Transverse colon (tissue), 4 donors: ENCODE data around the gene SMG6. TPM values are rescaled to one million over a fixed set of nuclear protein-coding genes. Genes with fewer than 3 reads are reported as not detected.

Experiments used
- DNase-seq: peaks from one replicate; pipeline ENCODE4 v3.0.0-alpha.2; 2019
- H3K27ac ChIP-seq, 4 donors: fragments of 200-600 bp; sonication (generic); 2 replicates each; pipeline ENCODE4 v1.5.1; 2016 to 2018; ENCODE audit warnings: inconsistent platforms in 4 of 4
- H3K27me3 ChIP-seq: fragments of 200-600 bp; sonication (generic); 2 replicates; pipeline ENCODE4 v1.5.1; 2017; ENCODE audit warnings: inconsistent platforms
- H3K36me3 ChIP-seq, 4 donors: fragments of 200-600 bp; sonication (generic); 2 replicates each; pipeline ENCODE4 v1.5.1; 2017 to 2019; ENCODE audit warnings: inconsistent platforms in 4 of 4
- H3K4me1 ChIP-seq, 4 donors: fragments of 200-600 bp; sonication (generic); 2 replicates each; pipeline ENCODE4 v1.5.1; 2017 to 2020; ENCODE audit warnings: inconsistent platforms in 4 of 4
- H3K4me3 ChIP-seq, 4 donors: fragments of 200-600 bp; sonication (generic); 1 replicate in 1 of 4; 2 replicates in 3 of 4; pipeline versions ENCODE4 v1.5.1 to v1.6.1; 2017 to 2019; ENCODE audit warnings: inconsistent platforms in 4 of 4
- H3K9me3 ChIP-seq, 2 donors: fragments of 200-600 bp; sonication (generic); 2 replicates each; pipeline ENCODE4 v1.5.1; 2017 to 2019; ENCODE audit warnings: inconsistent platforms in 2 of 2
- EP300 ChIP-seq: sonication (generic); formaldehyde crosslinking; IDR thresholded peaks from one replicate; pipeline ENCODE4 v1.6.1; 2017; ENCODE audit warnings: antibody characterized with exemption, low read depth
- POLR2A ChIP-seq: fragments of 450-650 bp; IDR thresholded peaks from one replicate; pipeline ENCODE4 v1.6.1; 2016; ENCODE audit warnings: antibody characterized with exemption, mild to moderate bottlenecking, moderate library complexity
- POLR2AphosphoS5 ChIP-seq, 3 donors: sonication (generic); formaldehyde crosslinking; IDR thresholded peaks; one replicate each; pipeline ENCODE4 v1.6.1; 2016; ENCODE audit warnings: antibody characterized with exemption in 3 of 3
- WGBS, 2 donors: methylation state at CpG; one replicate each; pipeline ENCODE4 v1.1.5; 2018; ENCODE audit warnings: low coverage in 1 of 2; 5-methylcytosine and 5-hydroxymethylcytosine counted together
- in situ Hi-C, 4 donors: fragments of 200-750 bp; cut with MboI; loops; one replicate each; pipeline versions ENCODE4 v1.15.0 to v1.15.1; 2017; ENCODE audit warnings: low sequenced_read_pairs in 3 of 4, low pct_ligation_motif_present in 1 of 4, low pct_unique_long_range_greater_than_20kb in 1 of 4
- intact Hi-C: fragments of 100-400 bp; cut with DNase I; formaldehyde crosslinking; loops from one replicate; pipeline ENCODE4 v1.15.1; 2023; ENCODE audit warnings: low total_unique reads
- total RNA-seq, 4 donors: library from RNA; depleted of rRNA; stranded (reverse); fragments of >200 nt; gene quantifications; one replicate each; pipeline ENCODE4 v1.1.0, GENCODE V29; 2016
- TF ChIP-seq, protein P1 (sequence below), 5 experiments: fragments of 200-600 bp in 3 of 5; fragments of 450-650 bp in 2 of 5; sonication (generic) in 3 of 5; IDR thresholded peaks; 1 replicate in 2 of 5; 2 replicates in 3 of 5; pipeline ENCODE4 v1.5.1; 2016 to 2017; ENCODE audit warnings: antibody characterized with exemption in 5 of 5, inconsistent platforms in 3 of 5, mild to moderate bottlenecking in 2 of 5, moderate library complexity in 1 of 5

Gene SMG6
- total RNA-seq, 4 donors from 2014 or later: 28.6 to 112 (median 39.1) TPM

DNA sequence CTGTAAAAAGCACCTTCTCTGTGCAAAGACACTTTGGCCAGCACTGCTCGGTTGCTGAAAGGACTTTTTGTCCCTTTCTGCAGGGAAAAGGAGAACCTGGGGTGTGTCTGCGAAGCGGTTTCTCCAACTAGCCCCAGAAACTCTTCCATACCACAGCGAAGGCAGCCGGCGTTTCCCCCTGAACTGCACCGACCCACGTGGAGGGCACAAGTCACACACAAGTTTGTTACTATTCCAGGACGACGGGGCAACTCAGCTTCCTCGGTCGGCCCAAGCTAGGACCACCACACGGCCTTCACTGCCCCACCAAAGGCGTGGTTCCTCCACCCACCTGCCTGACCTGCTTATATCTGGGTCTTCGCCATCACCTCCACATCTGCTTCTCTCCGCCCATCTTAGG lies 280.3 kb downstream of the SMG6 start:
- Histone ChIP-seq H3K9me3 (no peaks in the 10 kb centered on the region), H3K36me3 (no peaks in the 10 kb centered on the region), H3K27ac (no peak overlapping the region), H3K4me3 (peak overlapping the region in 1 of 4 donors; percentile 60), H3K4me1 (peaks cover 18 to 28% (median 25%) of the 10 kb centered on the region in 4 donors), H3K27me3 (peaks cover 89% of the 10 kb centered on the region)
- intact Hi-C loops (no loop called here), in situ Hi-C loops (loop anchor here in 1 of 4 donors (10.0 kb wide), 1 partner anchor 118 kb away; no protein-coding TSS in a partner anchor)
- 63% methylated on average over 16 of the region's 16 CpGs; no CpG with 5 or more reads in 1 of the 2 donors for WGBS, 2 donors
- DNase-seq: no peak
- TF ChIP-seq EP300 (no peak), POLR2AphosphoS5 (IDR thresholded peaks at IDR 0.05) (no peak), POLR2A (no peak)
- TF ChIP-seq, protein P1, sequence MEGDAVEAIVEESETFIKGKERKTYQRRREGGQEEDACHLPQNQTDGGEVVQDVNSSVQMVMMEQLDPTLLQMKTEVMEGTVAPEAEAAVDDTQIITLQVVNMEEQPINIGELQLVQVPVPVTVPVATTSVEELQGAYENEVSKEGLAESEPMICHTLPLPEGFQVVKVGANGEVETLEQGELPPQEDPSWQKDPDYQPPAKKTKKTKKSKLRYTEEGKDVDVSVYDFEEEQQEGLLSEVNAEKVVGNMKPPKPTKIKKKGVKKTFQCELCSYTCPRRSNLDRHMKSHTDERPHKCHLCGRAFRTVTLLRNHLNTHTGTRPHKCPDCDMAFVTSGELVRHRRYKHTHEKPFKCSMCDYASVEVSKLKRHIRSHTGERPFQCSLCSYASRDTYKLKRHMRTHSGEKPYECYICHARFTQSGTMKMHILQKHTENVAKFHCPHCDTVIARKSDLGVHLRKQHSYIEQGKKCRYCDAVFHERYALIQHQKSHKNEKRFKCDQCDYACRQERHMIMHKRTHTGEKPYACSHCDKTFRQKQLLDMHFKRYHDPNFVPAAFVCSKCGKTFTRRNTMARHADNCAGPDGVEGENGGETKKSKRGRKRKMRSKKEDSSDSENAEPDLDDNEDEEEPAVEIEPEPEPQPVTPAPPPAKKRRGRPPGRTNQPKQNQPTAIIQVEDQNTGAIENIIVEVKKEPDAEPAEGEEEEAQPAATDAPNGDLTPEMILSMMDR (IDR thresholded peaks at IDR 0.05): no peak

DNA sequence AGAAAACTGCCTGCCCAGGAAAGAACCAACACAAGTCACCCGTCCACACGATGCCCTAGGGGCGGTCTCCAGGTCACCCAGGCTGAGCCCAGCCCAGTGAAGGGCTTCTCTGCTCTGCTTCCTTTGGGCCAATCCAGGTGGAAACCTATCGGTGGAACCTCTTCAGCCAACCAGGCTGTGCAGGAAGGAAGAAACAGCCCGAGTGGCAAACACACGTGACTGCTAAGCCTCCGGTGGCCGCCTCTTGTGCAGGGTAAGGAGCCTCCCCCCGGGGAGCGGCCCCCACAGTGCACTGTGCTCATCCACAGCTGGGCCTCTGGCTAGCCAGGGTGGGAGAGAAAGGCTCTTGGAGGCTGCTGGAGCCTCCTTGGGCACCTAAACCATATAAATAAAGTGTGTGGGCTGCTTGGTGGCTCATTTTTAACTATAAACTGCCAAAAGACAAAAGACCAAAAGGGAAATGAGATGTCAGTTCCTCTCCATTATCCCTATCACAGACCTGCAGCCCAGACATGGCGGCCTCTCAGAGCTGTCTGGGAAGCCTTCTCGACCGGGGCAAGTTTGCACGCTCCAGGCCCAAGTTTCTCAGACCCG lies 280.8 kb downstream of the SMG6 start:
- no peak overlapping the region for H3K27ac ChIP-seq

DNA sequence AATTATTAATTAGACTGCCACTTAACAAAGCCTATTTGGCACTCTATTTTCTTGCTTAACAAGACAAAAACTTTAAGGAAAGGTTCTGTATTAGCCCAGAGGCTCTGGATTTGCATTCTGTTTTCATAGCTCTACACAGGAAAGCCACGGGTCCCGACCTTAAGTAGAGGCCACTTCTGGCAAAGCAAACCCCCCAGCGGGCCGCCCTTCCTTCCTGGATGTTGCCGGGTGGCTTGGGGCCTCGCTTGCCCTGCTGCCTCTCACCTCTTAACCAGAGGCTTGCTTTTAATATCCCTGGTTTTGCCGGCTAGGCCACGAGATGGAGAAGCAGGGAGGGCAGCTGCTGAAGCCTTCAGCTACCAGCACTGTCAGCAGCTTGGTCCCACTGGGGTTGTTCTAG lies 282.9 kb downstream of the SMG6 start:
- intact Hi-C loops (no loop called here), in situ Hi-C loops (loop anchor here in 1 of 4 donors (10.0 kb wide), 1 partner anchor 116 kb away; no protein-coding TSS in a partner anchor)
- TF ChIP-seq POLR2AphosphoS5 (IDR thresholded peaks at IDR 0.05) (no peak), POLR2A (no peak)
- Histone ChIP-seq H3K27me3 (peaks cover 69% of the 10 kb centered on the region), H3K9me3 (no peaks in the 10 kb centered on the region), H3K27ac (no peak overlapping the region), H3K4me1 (peaks cover 13 to 24% (median 21%) of the 10 kb centered on the region in 4 donors), H3K36me3 (no peaks in the 10 kb centered on the region), H3K4me3 (no peak overlapping the region)
- WGBS, 2 donors: 60% methylated on average over 8 of the region's 8 CpGs; no CpG with 5 or more reads in 1 of the 2 donors
- no peak for DNase-seq

More for the DNA sequence above, 280.8 kb downstream of the SMG6 start:
- no peaks in the 10 kb centered on the region for H3K9me3 ChIP-seq
- 82% methylated on average over 11 of the region's 15 CpGs; no CpG with 5 or more reads in 1 of the 2 donors for WGBS, 2 donors
- no peaks in the 10 kb centered on the region for H3K36me3 ChIP-seq
- no peak for DNase-seq
- TF ChIP-seq EP300: no peak
- no peak for TF ChIP-seq POLR2A
- TF ChIP-seq POLR2AphosphoS5 (IDR thresholded peaks at IDR 0.05): no peak
- TF ChIP-seq, protein P1 (IDR thresholded peaks at IDR 0.05): no peak
- peaks cover 89% of the 10 kb centered on the region for H3K27me3 ChIP-seq
- in situ Hi-C loops (loop anchor here in 1 of 4 donors (10.0 kb wide), 1 partner anchor 118 kb away; no protein-coding TSS in a partner anchor), intact Hi-C loops (no loop called here)
- H3K4me3 ChIP-seq: no peak overlapping the region
- H3K4me1 ChIP-seq: peaks cover 18 to 28% (median 25%) of the 10 kb centered on the region in 4 donors

DNA sequence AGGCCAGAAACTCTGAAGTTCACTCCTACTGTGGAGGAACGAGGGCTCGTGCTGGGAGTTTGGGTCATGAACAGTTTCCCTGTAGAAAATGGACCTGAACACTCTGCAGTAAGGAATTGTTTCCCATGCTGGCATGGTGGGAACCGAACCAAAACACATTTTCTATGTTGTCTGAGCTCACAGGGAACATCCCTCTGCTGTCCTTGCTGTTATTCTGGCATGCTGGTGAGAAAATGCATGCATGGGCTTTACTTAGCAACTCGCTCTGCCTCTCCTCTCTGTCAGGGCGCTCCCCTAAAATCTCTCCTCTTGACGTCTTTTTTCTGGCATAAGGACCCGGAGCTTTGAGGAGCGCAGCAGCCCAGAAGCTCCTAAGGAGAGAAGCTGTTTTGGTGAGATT lies 283.9 kb downstream of the SMG6 start:
- Histone ChIP-seq H3K4me1 (peaks cover 9 to 14% (median 11%) of the 10 kb centered on the region in 4 donors), H3K27ac (no peak overlapping the region), H3K4me3 (no peak overlapping the region), H3K9me3 (no peaks in the 10 kb centered on the region), H3K27me3 (peaks cover 59% of the 10 kb centered on the region), H3K36me3 (no peaks in the 10 kb centered on the region)
- intact Hi-C loops: no loop called here
- 85% methylated on average over 8 of the region's 8 CpGs; no CpG with 5 or more reads in 1 of the 2 donors for WGBS, 2 donors
- no peak for DNase-seq
- TF ChIP-seq, protein P1 (IDR thresholded peaks at IDR 0.05): no peak
- TF ChIP-seq POLR2A: no peak
- TF ChIP-seq POLR2AphosphoS5 (IDR thresholded peaks at IDR 0.05): no peak
- TF ChIP-seq EP300: no peak
- in situ Hi-C loops: loop anchor here (10.0 kb wide), 2 partner anchors 105 to 115 kb away; no protein-coding TSS in a partner anchor
